PFSK-1 (cell line): Measurements from ENCODE around the gene POLA2.

Source experiments
- REST ChIP-seq, 2 experiments: IDR thresholded peaks; 2 replicates each; pipeline versions ENCODE4 v1.6.1 to v1.8.0; 2011 to 2012; ENCODE audit warnings: low read depth in 2 of 2, low read length in 2 of 2, control low read depth in 1 of 2, inconsistent platforms in 1 of 2, mild to moderate bottlenecking in 1 of 2, moderate library complexity in 1 of 2; ENCODE audit not compliant: insufficient read depth in 1 of 2
- SIN3A ChIP-seq: IDR thresholded peaks from 2 replicates; pipeline ENCODE4 v1.6.1; 2012; ENCODE audit warnings: mild to moderate bottlenecking, low read length, moderate library complexity, borderline replicate concordance; ENCODE audit not compliant: insufficient read depth
- TAF1 ChIP-seq: IDR thresholded peaks from 2 replicates; pipeline ENCODE4 v1.6.1; 2012; ENCODE audit warnings: low read length, control low read depth, borderline replicate concordance; ENCODE audit not compliant: insufficient read depth

- TF ChIP-seq REST (IDR thresholded peaks at IDR 0.05; ENCODE audit: insufficient read depth in 1 of 2, low read depth in 2 of 2, low read length in 2 of 2) (no peak), TAF1 (no peak), SIN3A (no peak)
Observed at GRCh38 chr11:65323813-65324212, 62.1 kb downstream of the POLA2 start.
